Measurements from ENCODE around the gene SLC14A1. TPM values are rescaled to one million over a fixed set of nuclear protein-coding genes. Genes with fewer than 3 reads are reported as not detected.

SLC14A1 gene
- total and polyA plus RNA-seq, 2 of the 13 experiments (the other 11 are each of a cell fraction or from before 2014, with no cell fraction given) = not detected

DNA sequence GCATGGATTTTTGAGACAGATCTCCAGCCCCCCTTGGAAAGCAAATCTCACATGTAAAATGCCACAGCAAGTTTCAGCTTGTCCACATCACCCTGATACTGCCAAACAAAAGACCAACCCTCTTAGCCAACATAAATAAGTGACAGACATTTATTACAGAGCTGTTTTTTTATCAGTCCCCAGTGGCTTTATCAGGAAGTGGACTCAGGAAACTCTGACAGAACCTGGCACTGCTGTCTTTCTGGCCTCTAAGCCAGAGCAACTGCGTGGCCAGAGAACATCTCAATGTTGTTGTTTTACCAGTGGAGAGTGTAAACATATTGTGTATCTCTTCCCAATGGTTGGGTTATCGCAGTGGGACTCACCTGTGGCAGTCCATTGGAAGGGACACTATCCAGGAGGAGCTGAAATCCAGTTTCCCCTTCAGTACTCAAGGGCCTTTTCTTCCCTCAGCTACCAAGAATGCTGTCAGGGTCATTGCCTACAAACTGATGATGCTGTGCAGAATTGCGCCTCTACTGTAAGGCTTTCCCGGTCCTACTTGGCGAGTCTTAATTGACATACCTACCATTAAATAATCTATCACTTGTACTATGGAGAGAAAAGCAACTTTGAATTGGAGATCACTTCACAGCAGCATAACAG, 22.0 kb downstream of the SLC14A1 start:
- Histone ChIP-seq H3K4me3 (replicated peaks in 1 of 3; ENCODE audit: insufficient read depth in 1 of 3, low read depth in 2 of 3, low read length in 3 of 3) (no peak overlapping the region), H4K20me1 (ENCODE audit: insufficient read depth, low read length) (no peaks in the 10 kb centered on the region), H3K36me3 (replicated peaks in 1 of 2; ENCODE audit: control insufficient read depth in 1 of 2, insufficient read depth in 2 of 2, low read length in 2 of 2) (no peaks in the 10 kb centered on the region), H3K9ac (ENCODE audit: insufficient read depth, low read depth, low read length) (no peak overlapping the region), H3K27ac (ENCODE audit: extremely low read length, insufficient read depth, low read length) (no peak overlapping the region), H2AFZ (ENCODE audit: low read length) (no peak overlapping the region), H3K4me2 (ENCODE audit: low read depth, low read length) (no peak overlapping the region), H3K27me3 (ENCODE audit: control insufficient read depth in 1 of 2, insufficient read depth in 2 of 2, low read length in 2 of 2) (no peaks in the 10 kb centered on the region), H3K4me1 (ENCODE audit: insufficient read depth, low read length) (no peaks in the 10 kb centered on the region), H3K79me2 (ENCODE audit: insufficient read depth, low read length) (no peaks in the 10 kb centered on the region), H3K9me3 (ENCODE audit: low read length) (no peaks in the 10 kb centered on the region)
- BruUV-seq (replicated peaks) = no TSS peak
- DNase-seq (ENCODE audit: low spot score) (no peak), ATAC-seq (no peak), FAIRE-seq (no peak)
- WGBS (ENCODE audit: low lambda C conversion rate) = 37% methylated on average over 5 of the region's 5 CpGs
- in situ Hi-C loops (cut with HindIII; ENCODE audit: extremely low pct_ligation_motif_present, low pct_unique_long_range_greater_than_20kb) = no loop called here
- intact Hi-C loops (cut with micrococcal nuclease; ENCODE audit: unreplicated experiment) = no loop called here
- ChIA-PET CTCF (ENCODE audit: low intra/inter-chr PET ratio, low total read pairs) (no interaction called here), POLR2A (no interaction called here)
- no peak for TF ChIP-seq NFATC3 (CRISPR knock-in tag; IDR thresholded peaks at IDR 0.05)
- TF ChIP-seq KDM6A (CRISPR knock-in tag; IDR thresholded peaks at IDR 0.05; ENCODE audit: low read depth) = no peak
- TF ChIP-seq CEBPG (CRISPR knock-in tag; IDR thresholded peaks at IDR 0.05) = no peak
- no peak for TF ChIP-seq GZF1 (CRISPR knock-in tag; IDR thresholded peaks at IDR 0.05)
- TF ChIP-seq ZNF7 (CRISPR knock-in tag; IDR thresholded peaks at IDR 0.05) = no peak
- no peak for TF ChIP-seq SMARCE1 (IDR thresholded peaks at IDR 0.05; ENCODE audit: borderline replicate concordance)
- TF ChIP-seq GTF2F1 (IDR thresholded peaks at IDR 0.05; ENCODE audit: low read length) = no peak
- TF ChIP-seq ZNF335 (CRISPR knock-in tag; IDR thresholded peaks at IDR 0.05) = no peak
- TF ChIP-seq SPEN (CRISPR knock-in tag; IDR thresholded peaks at IDR 0.05; ENCODE audit: low read depth) = no peak
- no peak for TF ChIP-seq ARID2 (CRISPR knock-in tag; IDR thresholded peaks at IDR 0.05; ENCODE audit: borderline replicate concordance)
- TF ChIP-seq KLF13 (CRISPR knock-in tag; IDR thresholded peaks at IDR 0.05) = no peak
- no peak for TF ChIP-seq FOSL1 (CRISPR knock-in tag; IDR thresholded peaks at IDR 0.05; ENCODE audit: borderline replicate concordance)
- TF ChIP-seq, protein P1, sequence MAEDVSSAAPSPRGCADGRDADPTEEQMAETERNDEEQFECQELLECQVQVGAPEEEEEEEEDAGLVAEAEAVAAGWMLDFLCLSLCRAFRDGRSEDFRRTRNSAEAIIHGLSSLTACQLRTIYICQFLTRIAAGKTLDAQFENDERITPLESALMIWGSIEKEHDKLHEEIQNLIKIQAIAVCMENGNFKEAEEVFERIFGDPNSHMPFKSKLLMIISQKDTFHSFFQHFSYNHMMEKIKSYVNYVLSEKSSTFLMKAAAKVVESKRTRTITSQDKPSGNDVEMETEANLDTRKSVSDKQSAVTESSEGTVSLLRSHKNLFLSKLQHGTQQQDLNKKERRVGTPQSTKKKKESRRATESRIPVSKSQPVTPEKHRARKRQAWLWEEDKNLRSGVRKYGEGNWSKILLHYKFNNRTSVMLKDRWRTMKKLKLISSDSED (CRISPR knock-in tag; IDR thresholded peaks at IDR 0.05) = no peak
- no peak for TF ChIP-seq ZBTB38 (CRISPR knock-in tag; IDR thresholded peaks at IDR 0.05)
- no peak for TF ChIP-seq IRX3 (CRISPR knock-in tag; IDR thresholded peaks at IDR 0.05; ENCODE audit: borderline replicate concordance, low read depth)
- no peak for TF ChIP-seq SAFB2 (CRISPR knock-in tag; IDR thresholded peaks at IDR 0.05; ENCODE audit: borderline replicate concordance, low read depth)
- no peak for TF ChIP-seq ZNF432 (CRISPR knock-in tag; IDR thresholded peaks at IDR 0.05; ENCODE audit: borderline replicate concordance)
- no peak for TF ChIP-seq ZSCAN25 (CRISPR knock-in tag; IDR thresholded peaks at IDR 0.05)
- no peak for TF ChIP-seq ZNF251 (CRISPR knock-in tag; IDR thresholded peaks at IDR 0.05)
- no peak for TF ChIP-seq ZNF577 (CRISPR knock-in tag; IDR thresholded peaks at IDR 0.05; ENCODE audit: borderline replicate concordance, low read depth)

All from HepG2 (cell line).